ENCODE data around the gene PSMA5.
"Not testable (repeated sequence)": the region's sequence is repeated elsewhere in the genome, so short reads cannot be mapped to it uniquely, and the experiment has no call there.

Gene PSMA5

DNA sequence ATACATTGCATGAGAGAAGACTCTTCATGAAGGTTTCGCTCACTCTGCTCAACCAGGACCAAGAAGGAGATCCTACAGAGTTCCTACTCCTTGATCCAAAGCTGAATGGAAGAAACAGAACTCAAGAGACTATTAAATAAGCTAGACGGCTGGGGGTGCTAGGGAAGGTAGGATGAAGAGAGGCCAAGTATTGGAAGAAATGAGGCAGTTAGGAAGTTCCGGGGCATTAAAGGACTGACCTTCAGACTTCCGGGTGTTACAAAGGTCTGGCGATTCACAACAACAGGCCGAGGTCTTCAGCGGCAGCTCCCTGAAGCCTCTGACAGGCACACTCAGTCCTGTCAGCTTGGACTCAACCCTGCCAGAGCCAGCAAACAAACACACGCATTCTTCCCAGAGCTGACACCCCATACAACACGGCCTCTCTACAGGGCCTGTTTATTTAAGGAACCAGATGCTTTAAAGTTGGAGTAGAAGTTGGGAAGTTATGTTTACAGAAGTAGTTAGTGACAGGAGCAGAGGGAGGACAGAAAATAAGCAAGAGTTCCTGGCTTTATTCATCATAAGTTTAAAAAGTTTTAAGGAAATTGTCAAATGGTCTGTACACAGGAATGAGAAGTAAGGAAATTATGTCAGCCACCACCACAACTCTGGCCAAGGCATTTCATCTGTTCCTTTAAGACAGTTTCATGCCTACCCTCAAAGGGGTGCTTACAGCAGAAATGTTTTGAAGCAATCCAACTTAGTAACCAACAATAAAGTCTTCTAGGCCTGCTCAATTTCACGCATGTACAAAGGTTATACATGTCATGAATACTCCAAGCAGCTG, 33.2 kb downstream of the PSMA5 start:
- peak; percentile 71 for DNase-seq (ENCODE audit: low read depth, low spot score)

- DNase-seq (ENCODE audit: low read depth, low spot score) = no peak
Observed at GRCh38 chr1:109392037-109392787, 34.0 kb downstream of the PSMA5 start.

GRCh38 chr1:109391626-109392025, 34.6 kb downstream of the PSMA5 start:
- DNase-seq (ENCODE audit: low read depth, low spot score) = no peak

GRCh38 chr1:109391157-109391556, 35.1 kb downstream of the PSMA5 start:
- DNase-seq (ENCODE audit: low read depth, low spot score) = no peak

DNA sequence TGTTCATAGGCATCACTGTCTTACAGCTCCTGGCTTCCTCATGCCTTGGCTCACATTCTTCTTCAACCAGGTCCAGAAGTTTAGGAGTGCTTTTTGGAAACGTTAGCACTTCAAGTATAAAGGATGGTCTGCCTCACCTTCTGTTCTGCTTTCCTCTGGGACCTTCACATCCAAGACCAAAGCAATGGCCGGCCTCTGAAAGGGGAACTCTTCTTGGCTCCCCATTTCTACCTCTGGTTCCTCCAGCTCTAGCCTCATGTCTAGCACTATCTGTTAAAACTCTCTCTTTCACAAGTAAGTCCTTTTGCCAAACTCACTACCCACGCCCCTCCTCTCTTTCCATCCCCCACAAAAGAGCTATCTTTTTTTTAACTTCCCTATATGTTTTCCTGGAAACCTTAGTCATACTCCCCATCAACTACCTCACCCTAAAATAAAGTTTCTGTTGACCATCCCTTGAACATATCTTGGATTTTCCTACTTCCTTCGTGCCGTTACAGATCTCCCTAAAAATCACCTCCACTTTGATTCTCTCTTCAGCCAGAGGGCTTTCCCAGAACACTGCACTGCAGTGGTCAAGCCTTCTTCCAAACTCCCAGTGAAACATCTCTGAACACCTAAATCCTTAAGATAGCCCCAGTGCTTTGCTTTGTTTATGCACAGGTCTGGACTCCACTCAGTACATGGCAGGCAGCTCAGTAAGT, 36.5 kb downstream of the PSMA5 start:
- no peak for DNase-seq (ENCODE audit: low read depth, low spot score)

GRCh38 chr1:109388884-109389637, 37.2 kb downstream of the PSMA5 start:
- no peak for DNase-seq (ENCODE audit: low read depth, low spot score)

- no peak for DNase-seq (ENCODE audit: low read depth, low spot score)
Observed at GRCh38 chr1:109388208-109388711, 38.0 kb downstream of the PSMA5 start.

- DNase-seq (ENCODE audit: low read depth, low spot score) = no peak
Observed at GRCh38 chr1:109386054-109386717, 40.1 kb downstream of the PSMA5 start.

- DNase-seq (ENCODE audit: low read depth, low spot score) = no peak
Observed at GRCh38 chr1:109385417-109385816, 40.8 kb downstream of the PSMA5 start.

GRCh38 chr1:109383854-109384253, 42.4 kb downstream of the PSMA5 start:
- DNase-seq (ENCODE audit: low read depth, low spot score) = no peak

GRCh38 chr1:109383087-109383779, 43.0 kb downstream of the PSMA5 start:
- DNase-seq (ENCODE audit: low read depth, low spot score) = peak; percentile 27

- DNase-seq (ENCODE audit: low read depth, low spot score) = no peak
Observed at GRCh38 chr1:109381573-109381972, 44.7 kb downstream of the PSMA5 start.

- DNase-seq (ENCODE audit: low read depth, low spot score) = no peak
Observed at GRCh38 chr1:109379907-109380306, 46.3 kb downstream of the PSMA5 start.

DNA sequence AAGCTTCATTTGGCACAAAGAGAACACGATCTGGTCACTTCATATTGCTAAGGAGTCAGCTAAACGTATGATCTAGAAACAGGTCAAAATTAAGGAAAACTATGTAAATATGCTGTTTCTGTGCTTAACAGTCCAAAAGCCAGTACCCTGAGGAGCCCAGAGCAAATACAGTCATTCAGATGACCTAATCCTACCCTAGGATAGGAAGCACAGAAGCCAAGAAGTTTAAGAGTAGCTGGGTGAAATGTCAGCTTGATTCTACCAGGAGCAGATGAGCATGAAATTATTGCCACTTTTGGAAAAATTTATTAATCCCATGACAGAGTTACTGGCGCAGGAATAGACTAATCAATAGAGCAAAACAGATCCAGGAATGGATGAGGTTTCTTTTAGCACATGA, 46.8 kb downstream of the PSMA5 start:
- no peak for DNase-seq (ENCODE audit: low read depth, low spot score)

- no peak for DNase-seq (ENCODE audit: low read depth, low spot score)
Observed at GRCh38 chr1:109377698-109378097, 48.5 kb downstream of the PSMA5 start.

DNA sequence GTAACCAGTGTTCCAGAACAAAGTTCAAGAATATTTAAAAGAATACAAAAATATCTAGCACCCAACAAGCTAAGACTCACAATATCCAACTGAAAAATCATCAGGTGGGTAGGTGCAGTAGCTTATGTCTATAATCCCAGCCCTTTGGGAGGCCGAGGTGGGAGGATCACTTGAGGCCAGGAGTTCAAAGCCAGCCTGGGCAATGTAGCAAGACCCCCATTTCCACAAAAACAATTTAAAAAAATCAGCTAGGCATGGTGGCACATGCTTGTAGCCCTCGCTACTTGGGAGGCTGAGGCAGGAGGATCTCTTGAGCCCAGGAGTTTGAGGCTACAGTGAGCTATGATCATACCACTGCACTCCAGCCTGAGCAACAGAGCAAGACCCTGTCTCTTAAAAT, 52.6 kb downstream of the PSMA5 start:
- DNase-seq (ENCODE audit: low read depth, low spot score) = not testable (repeated sequence)

DNA sequence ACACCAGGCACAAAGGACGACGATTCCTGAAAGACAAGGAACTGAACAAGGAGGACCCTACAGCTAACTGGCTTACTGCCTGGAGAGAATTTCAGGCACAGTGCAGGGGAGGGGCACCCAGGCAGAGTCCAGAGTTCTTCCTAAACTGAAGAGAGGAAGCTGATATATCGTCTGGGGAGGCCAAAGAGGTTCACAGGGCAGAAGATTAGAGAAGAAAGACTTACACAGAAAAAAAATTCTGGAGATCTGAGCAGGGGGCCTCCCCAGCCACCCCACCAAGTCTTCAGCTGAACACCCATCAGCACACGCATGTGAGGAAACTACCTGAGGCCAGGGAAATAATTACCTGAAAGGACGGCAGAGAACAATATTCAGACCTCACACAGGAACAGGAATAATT, 53.1 kb downstream of the PSMA5 start:
- DNase-seq (ENCODE audit: low read depth, low spot score) = no peak

- no peak for DNase-seq (ENCODE audit: low read depth, low spot score)
Observed at GRCh38 chr1:109372281-109372680, 54.0 kb downstream of the PSMA5 start.

DNA sequence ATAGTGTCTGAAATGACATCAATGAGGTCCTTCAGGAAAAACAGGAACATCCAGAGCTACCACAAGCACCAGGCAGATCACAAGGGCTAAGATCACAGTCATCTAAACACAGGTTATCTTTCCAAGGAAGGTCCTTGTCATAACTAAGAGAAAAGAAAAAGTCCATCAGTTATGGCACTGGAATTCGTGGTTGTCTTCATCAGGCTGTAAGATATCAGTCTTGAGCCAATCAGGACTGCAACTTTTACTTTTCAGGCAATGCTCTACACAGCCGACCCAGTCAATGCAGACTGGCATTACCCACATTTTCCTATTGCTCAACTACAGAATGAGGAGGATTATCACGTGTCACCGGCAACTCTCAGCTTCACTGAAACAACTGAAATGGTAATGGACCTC, 54.9 kb downstream of the PSMA5 start:
- DNase-seq (ENCODE audit: low read depth, low spot score) = no peak

GRCh38 chr1:109370712-109371340, 55.4 kb downstream of the PSMA5 start:
- no peak for DNase-seq (ENCODE audit: low read depth, low spot score)

Measured in ELF-1 (cell line).